WTC11 (cell line): ENCODE measurements around the gene GABRR2. TPM values are rescaled to one million over a fixed set of nuclear protein-coding genes. Genes with fewer than 3 reads are reported as not detected.

Experiments used
- ATAC-seq: fragments of 200-7000 bp; cut with Tn5 transposase; 2 replicates; pipeline ENCODE4 v1.10.0; 2021; ENCODE audit warnings: mild to moderate bottlenecking, moderate library complexity
- CTCF ChIA-PET: fragments of 300-600 bp; sonication (Branson Sonifier 250); formaldehyde crosslinking; loops from one replicate; lab custom pipeline; 2021; ENCODE audit warnings: antibody characterized with exemption; lab: Charles Lee
- POLR2A ChIA-PET: fragments of 350-600 bp; sonication (Branson Sonifier 250); formaldehyde crosslinking; loops from one replicate; lab custom pipeline; 2021; ENCODE audit warnings: antibody characterized with exemption; lab: Charles Lee
- DNase-seq: peaks from one replicate; pipeline ENCODE4 v3.0.0; 2021; ENCODE audit warnings: low spot score
- H3K27ac Mint-ChIP-seq: 2 replicates; pipeline ENCODE4 v1.8.0; 2021; ENCODE audit warnings: mixed read lengths
- H3K27me3 Mint-ChIP-seq: 2 replicates; pipeline ENCODE4 v1.8.0; 2021; ENCODE audit warnings: low read depth, mild to moderate bottlenecking, moderate library complexity, mixed read lengths
- H3K36me3 Mint-ChIP-seq: 2 replicates; pipeline ENCODE4 v1.8.0; 2021; ENCODE audit warnings: mixed read lengths
- H3K4me1 Mint-ChIP-seq: 2 replicates; pipeline ENCODE4 v1.8.0; 2022; ENCODE audit warnings: mixed read lengths
- H3K4me3 Mint-ChIP-seq: 2 replicates; pipeline ENCODE4 v1.8.0; 2021; ENCODE audit warnings: mild to moderate bottlenecking, moderate library complexity, mixed read lengths
- H3K9me3 Mint-ChIP-seq: 2 replicates; pipeline ENCODE4 v1.8.0; 2021; ENCODE audit warnings: mixed read lengths
- ATF2 ChIP-seq: sonication (generic); formaldehyde crosslinking; IDR thresholded peaks from 2 replicates; pipeline ENCODE4 v1.8.1; 2022; ENCODE audit warnings: low read depth, missing genetic modification reagents, borderline replicate concordance
- ATF6 ChIP-seq: sonication (generic); formaldehyde crosslinking; IDR thresholded peaks from 2 replicates; pipeline ENCODE4 v1.8.1; 2023; ENCODE audit warnings: mild to moderate bottlenecking, missing genetic modification reagents
- CBFB ChIP-seq: sonication (generic); formaldehyde crosslinking; IDR thresholded peaks from 2 replicates; pipeline ENCODE4 v1.8.1; 2022; ENCODE audit warnings: mild to moderate bottlenecking, low read depth, missing genetic modification reagents
- CTCF ChIP-seq: fragments of 200-600 bp; IDR thresholded peaks from 2 replicates; pipeline ENCODE4 v1.8.0; 2022; ENCODE audit warnings: antibody characterized with exemption
- ELF4 ChIP-seq: sonication (generic); formaldehyde crosslinking; IDR thresholded peaks from 2 replicates; pipeline ENCODE4 v1.8.1; 2022; ENCODE audit warnings: low read depth, mild to moderate bottlenecking, moderate library complexity, missing genetic modification reagents
- KAT7 ChIP-seq: sonication (generic); formaldehyde crosslinking; IDR thresholded peaks from 2 replicates; pipeline ENCODE4 v1.8.1; 2023; ENCODE audit warnings: missing genetic modification reagents, mild to moderate bottlenecking, borderline replicate concordance
- SMAD3 ChIP-seq: sonication (generic); formaldehyde crosslinking; IDR thresholded peaks from 2 replicates; pipeline ENCODE4 v1.8.0; 2022; ENCODE audit warnings: missing genetic modification reagents, mild to moderate bottlenecking, borderline replicate concordance
- SMAD4 ChIP-seq: sonication (generic); formaldehyde crosslinking; IDR thresholded peaks from 2 replicates; pipeline ENCODE4 v1.8.0; 2022; ENCODE audit warnings: mild to moderate bottlenecking, missing genetic modification reagents
- TCF7 ChIP-seq: sonication (generic); formaldehyde crosslinking; IDR thresholded peaks from 2 replicates; pipeline ENCODE4 v1.8.0; 2022; ENCODE audit warnings: mild to moderate bottlenecking, low read depth, missing genetic modification reagents, moderate library complexity
- USF2 ChIP-seq: sonication (generic); formaldehyde crosslinking; IDR thresholded peaks from 2 replicates; pipeline ENCODE4 v1.8.1; 2023; ENCODE audit warnings: mild to moderate bottlenecking, missing genetic modification reagents, moderate library complexity
- ZBTB43 ChIP-seq: sonication (generic); formaldehyde crosslinking; IDR thresholded peaks from 2 replicates; pipeline ENCODE4 v1.8.1; 2023; ENCODE audit warnings: mild to moderate bottlenecking, missing genetic modification reagents
- ZNF232 ChIP-seq: sonication (generic); formaldehyde crosslinking; IDR thresholded peaks from 2 replicates; pipeline ENCODE4 v1.8.0; 2022; ENCODE audit warnings: mild to moderate bottlenecking, missing genetic modification reagents
- ZNF281 ChIP-seq: sonication (generic); formaldehyde crosslinking; IDR thresholded peaks from 2 replicates; pipeline ENCODE4 v1.8.0; 2023; ENCODE audit warnings: mild to moderate bottlenecking, missing genetic modification reagents
- ZNF416 ChIP-seq: fragments of 250-450 bp; sonication (Bioruptor Pico); IDR thresholded peaks from 2 replicates; pipeline ENCODE4 v1.9.0; 2021; ENCODE audit warnings: mild to moderate bottlenecking, inconsistent platforms
- ZNF532 ChIP-seq: fragments of 250-450 bp; sonication (Bioruptor Pico); IDR thresholded peaks from 2 replicates; pipeline ENCODE4 v1.9.0; 2021; ENCODE audit warnings: mild to moderate bottlenecking, borderline replicate concordance
- total RNA-seq: library from RNA; stranded (reverse); gene quantifications from 3 replicates; pipeline ENCODE4 v1.2.3, GENCODE V29; 2021

GABRR2 gene
- total RNA-seq, 1 experiment from 2014 or later: not detected

- no peak for ATAC-seq
- ChIA-PET POLR2A (interaction anchor here (0.7 to 1.4 kb wide), 2 partner anchors 40 to 42 kb away, joined by 4 to 5 read pairs; partner anchors contain the start of gene UBE2J1), CTCF (interaction anchor here (0.6 to 2.7 kb wide), 44 partner anchors 9 to 328 kb away, joined by 3 to 66 read pairs (median 6); partner anchors contain the start of genes ANKRD6 and UBE2J1)
- Mint-ChIP-seq H3K4me1 (peaks cover 22% of the 10 kb centered on the region), H3K36me3 (no peaks in the 10 kb centered on the region), H3K27me3 (no peaks in the 10 kb centered on the region; the same call in 1 of the 2 replicates), H3K9me3 (no peaks in the 10 kb centered on the region), H3K4me3 (no peak overlapping the region), H3K27ac (no peak overlapping the region)
- no peak for TF ChIP-seq ATF2
- TF ChIP-seq SMAD3 (CRISPR knock-in tag): no peak
- TF ChIP-seq ZNF281: no peak
- TF ChIP-seq ZBTB43: no peak
- no peak for TF ChIP-seq ATF6
- TF ChIP-seq KAT7 (CRISPR knock-in tag): no peak
- no peak for TF ChIP-seq ZNF532 (CRISPR knock-in tag)
- no peak for TF ChIP-seq USF2 (CRISPR knock-in tag)
- no peak for TF ChIP-seq ZNF416 (CRISPR knock-in tag)
- TF ChIP-seq CTCF: no peak
- TF ChIP-seq CBFB: no peak
- TF ChIP-seq ZNF232 (CRISPR knock-in tag): no peak
- no peak for TF ChIP-seq ELF4 (CRISPR knock-in tag)
- TF ChIP-seq SMAD4 (CRISPR knock-in tag): no peak
- TF ChIP-seq TCF7 (CRISPR knock-in tag): no peak
- no peak for DNase-seq
These were observed 4.2 kb downstream of the GABRR2 start for GRCh38 chr6:89310929-89311328.
